ENCODE data around the gene CLCA1.
"Not testable (repeated sequence)": the region's sequence is repeated elsewhere in the genome, so short reads cannot be mapped to it uniquely, and the experiment has no call there.

The CLCA1 gene

DNA sequence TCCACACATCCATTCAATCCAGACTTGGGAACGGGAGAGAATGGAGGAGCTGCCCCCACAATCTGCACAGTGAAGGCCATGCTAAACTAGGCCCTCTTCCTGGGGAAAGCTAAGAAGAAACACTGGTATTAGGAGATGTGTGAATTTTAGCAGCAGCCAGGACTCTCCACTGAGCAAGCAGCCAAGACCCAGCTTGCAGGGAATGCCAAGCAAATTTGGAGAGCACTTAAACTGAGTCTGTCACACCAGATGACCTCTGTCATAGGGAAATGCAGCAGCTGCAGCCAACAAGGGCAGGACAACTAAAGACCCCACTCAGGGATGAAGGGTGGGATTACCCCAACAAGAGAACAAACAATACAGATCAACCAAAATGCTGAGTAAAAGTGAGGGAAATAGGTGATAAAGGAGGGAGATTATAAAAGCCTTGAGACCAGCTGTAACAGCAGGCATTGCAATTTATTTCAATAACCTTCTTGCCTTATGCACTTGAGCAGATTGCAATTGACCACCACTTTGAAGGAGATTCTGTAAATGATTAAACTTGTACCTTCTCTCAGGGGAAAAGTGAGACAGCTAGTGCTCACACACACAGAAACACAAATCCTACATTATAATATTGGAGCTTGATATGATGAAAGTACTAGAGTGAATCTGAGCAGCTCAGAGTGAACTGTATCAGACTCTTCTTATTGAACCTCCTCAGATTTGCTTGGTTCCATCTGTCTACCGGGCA is 2.5 kb upstream of the CLCA1 start:
- DNase-seq (ENCODE audit: low read depth) = no peak

DNA sequence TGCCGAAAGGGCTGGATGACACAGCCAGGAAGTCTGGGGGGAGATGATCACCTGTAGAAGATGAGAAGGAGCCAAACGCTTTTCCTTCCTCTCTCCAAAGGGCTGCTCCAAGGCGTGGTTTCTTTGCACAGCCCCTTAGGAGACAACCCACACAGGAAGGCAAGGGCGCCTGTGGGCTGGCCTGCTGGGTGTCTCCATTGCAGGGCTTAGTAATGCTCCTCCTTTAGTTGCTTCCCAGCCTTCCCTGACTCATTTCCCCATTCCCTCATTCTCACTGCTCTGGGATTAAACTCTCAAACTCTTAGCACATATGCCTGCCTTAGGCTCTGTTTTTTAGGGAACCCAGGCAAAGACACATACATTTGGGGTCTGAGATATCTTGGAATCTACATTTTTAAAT is 1.7 kb upstream of the CLCA1 start:
- no peak for DNase-seq (ENCODE audit: low read depth)

DNA sequence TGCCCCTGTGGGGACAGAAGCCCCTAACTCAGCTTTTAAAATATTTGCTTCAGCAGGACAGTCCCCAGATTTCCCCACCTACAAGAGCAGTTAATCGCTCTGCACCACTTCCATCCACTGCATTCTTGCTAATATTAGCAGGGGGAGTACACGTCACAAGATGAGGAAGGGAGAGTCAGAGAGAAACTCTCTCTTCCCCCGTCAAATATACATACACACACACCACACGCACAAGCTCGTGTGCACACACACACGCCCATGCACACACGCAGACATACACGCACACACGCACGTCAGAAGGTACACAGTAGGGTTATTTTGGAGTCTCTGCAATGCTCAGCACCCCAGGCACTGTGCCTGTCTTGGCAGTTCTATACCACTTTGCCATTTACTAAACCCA is 2.1 kb downstream of the CLCA1 start:
- DNase-seq (ENCODE audit: low read depth) = no peak

DNA sequence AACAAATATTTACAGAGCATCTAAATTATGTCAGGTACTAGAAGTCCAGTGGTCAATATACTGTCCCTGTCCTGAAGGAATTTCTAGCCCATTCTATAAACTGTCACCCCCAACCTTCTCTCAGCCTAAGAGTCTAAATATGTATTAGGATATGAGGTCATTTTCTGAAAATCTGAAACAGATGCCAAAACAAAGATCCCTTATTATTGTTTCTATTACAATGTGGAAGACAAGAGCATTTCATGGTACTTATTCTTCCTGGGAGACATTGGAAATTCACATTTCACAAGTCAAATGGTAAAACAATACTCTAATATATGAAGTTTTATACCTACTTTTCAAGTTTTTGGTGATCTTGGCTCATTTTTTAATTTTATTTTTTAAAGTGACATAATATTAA is 2.6 kb downstream of the CLCA1 start:
- DNase-seq (ENCODE audit: low read depth) = no peak

DNA sequence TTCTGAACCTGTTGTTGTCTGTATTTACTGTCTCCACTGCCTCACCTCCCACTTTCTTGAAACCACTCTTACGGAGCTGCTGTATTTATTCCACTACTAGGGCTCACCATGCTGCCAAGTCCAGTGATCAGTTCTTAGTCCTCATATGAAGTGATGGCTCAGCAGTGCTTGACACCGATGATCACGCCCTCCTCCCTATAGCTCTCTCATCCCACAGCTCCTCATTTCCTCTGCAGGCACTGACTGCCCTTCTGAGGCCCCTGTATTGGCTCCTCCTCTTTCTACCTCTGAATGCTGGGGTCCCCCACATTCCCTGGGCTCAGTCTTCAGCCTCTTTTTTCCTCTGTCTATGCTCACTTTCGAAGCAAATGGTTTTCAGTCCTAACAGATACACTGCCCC is 3.4 kb downstream of the CLCA1 start:
- DNase-seq (ENCODE audit: low read depth) = no peak

- no peak for DNase-seq (ENCODE audit: low read depth)
These were observed 4.0 kb downstream of the CLCA1 start for GRCh38 chr1:86472767-86473166.

GRCh38 chr1:86477256-86477655 is 8.5 kb downstream of the CLCA1 start:
- DNase-seq (ENCODE audit: low read depth) = no peak

DNA sequence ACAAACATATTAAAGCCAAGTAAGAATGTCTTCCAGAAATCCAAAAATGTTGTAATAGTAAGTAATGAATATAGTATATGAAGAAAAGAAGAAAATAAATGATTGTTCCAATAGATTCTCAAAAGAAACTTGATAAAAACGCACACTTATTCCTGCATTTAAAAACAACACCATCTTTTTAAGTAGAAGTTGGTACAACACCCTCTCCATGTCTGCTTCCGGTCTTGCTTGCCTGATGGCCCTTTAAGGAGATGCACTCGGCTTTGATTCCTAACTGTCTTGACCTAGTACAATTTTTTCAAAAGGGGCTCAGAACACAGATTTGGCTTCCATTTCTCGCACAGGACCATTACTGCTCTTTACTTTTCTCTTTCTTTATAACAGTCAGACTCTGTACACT is 9.0 kb downstream of the CLCA1 start:
- DNase-seq (ENCODE audit: low read depth) = no peak

- no peak for DNase-seq (ENCODE audit: low read depth)
These were observed 9.9 kb downstream of the CLCA1 start for GRCh38 chr1:86478416-86479156.

DNA sequence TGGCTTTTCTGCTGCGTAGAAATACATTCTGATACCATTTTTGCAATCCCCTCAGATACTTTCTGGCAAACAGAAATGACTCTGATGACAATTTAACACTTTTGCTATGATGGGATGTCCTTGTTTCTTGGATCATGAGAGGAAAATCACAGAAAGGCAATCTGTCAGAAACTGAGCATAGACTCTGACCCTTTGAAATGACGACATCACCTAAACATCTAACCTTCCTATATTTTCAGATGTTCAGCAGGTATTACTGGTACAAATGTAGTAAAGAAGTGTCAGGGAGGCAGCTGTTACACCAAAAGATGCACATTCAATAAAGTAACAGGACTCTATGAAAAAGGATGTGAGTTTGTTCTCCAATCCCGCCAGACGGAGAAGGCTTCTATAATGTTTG is 13.2 kb downstream of the CLCA1 start:
- DNase-seq (ENCODE audit: low read depth) = no peak

DNA sequence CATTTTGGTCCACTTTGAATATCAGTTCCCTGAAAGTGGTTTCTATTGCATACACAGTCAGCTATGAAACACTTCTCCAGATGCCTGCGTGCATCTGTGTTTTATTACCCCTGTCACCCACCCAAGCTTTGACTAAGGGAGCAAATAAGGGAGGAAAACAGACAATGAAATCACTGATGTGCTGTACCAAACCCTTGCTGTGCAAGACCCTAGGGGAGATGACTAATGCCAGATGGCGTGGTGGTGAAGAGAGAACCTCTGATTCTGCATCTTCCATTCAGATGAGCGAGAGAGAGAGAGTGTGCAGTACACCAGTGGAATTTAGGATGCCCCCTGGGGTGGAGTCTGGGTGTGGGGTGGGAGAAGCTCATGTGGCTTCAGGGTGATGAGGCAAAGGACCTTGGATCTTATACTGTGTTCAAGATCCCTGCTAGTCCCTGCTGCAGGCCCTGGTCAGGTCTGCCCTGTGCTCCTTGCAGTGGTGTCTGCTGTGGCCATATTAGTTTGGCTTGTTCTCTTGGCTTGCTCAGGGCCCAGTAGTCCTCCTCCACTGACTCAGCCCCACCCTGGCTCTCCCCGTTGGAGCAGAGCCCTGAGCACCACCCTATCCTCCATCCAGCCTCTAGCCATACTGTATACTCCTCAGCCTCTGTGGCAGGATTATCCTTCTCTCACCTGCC is 18.5 kb downstream of the CLCA1 start:
- no peak for DNase-seq (ENCODE audit: low read depth)

DNA sequence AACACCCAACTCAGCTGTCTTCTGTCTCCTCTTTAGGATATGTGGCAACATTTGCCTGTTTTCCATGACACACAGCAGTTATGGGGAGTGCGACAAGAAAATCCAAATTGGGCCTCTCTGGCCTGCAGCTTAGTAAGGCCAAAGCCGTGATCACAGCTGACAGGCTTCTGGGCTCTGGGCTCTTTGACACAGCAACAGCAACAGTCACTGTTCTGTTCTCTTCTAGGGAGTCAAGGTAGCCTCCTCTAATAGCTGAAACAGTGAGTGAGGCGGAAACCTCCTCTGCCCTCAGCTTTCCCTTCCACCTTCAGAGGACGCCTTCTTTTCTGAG is 19.0 kb downstream of the CLCA1 start:
- no peak for DNase-seq (ENCODE audit: low read depth)

- no peak for DNase-seq (ENCODE audit: low read depth)
These were observed 20.6 kb downstream of the CLCA1 start for GRCh38 chr1:86489242-86489878.

- DNase-seq (ENCODE audit: low read depth) = no peak
These were observed 22.6 kb downstream of the CLCA1 start for GRCh38 chr1:86491171-86491950.

GRCh38 chr1:86498281-86498680 is 29.6 kb downstream of the CLCA1 start:
- DNase-seq (ENCODE audit: low read depth) = no peak

- DNase-seq (ENCODE audit: low read depth) = no peak
These were observed 31.4 kb downstream of the CLCA1 start for GRCh38 chr1:86499987-86500593.

- no peak for DNase-seq (ENCODE audit: low read depth)
These were observed 32.0 kb downstream of the CLCA1 start for GRCh38 chr1:86500714-86501113.

DNA sequence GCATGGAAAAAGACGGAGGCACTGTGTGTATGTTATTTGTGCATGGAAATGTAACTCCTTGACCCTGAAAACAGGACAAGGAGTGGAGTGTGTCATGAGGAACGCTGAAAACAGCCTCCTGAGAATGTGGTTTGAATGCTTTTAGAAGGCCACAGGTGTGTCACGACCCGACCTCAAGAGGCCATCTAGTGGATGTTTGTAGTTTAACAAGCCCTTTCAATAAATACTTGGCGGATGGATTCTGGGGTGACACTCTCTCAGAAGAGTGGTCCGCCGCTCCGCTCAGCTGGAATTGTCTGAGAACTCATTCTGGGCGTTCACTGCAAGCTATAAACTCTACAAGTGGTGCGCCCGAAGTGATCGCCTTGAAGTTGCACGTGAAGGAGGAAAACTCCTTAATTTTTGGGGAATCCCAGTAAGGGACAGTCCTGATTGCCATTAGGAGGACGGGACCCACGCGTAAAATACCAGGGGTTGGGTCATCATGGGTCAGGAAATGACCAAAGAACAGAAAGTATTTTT is 33.5 kb downstream of the CLCA1 start:
- not testable (repeated sequence) for DNase-seq (ENCODE audit: low read depth)

- no peak for DNase-seq (ENCODE audit: low read depth)
These were observed 34.1 kb downstream of the CLCA1 start for GRCh38 chr1:86502721-86503405.

DNA sequence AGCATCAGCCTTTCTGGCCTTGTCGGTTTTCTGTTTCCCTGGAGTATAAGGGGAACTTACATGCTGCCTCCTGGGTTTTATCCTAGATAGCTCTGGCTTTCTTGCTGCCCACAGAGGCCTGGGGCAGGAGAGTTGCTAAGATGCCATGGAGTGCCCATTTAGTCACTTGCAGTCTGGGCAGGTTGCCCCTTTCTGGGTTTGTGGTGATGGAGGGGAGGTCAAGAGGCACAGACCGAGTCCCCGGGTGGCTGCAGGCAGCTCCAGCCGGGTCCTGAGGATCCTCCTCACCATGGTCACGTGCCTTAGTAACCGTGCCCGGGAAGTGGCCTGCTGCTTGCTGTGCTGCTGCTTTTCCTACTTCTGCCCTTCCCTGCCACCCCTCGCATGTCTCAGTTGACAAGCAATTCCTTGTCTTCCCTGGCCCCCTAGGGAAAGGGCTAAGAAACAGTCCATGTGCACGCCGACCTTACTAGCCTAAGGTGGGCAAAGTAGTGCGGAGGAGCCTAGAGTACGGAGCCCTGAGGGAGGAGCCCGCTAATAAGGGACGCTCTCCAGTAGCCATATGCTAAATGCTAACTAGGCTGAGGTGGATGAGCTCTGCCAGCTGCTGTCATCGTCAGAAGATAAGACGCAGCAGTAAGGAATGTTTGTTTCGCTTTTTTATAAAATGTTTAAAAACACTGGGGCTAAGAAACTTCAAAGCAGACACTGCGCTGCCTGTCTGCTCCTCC is 34.8 kb downstream of the CLCA1 start:
- no peak for DNase-seq (ENCODE audit: low read depth)
